Fibroblast of the conjunctiva (primary cell): Measurements from ENCODE around the gene WNT7B.

Experiments used
- DNase-seq: peaks from one replicate; pipeline ENCODE4 v3.0.0-alpha.2; 2010; ENCODE audit warnings: low read depth

Gene WNT7B

GRCh38 chr22:45953178-45953577, 23.8 kb downstream of the WNT7B start:
- DNase-seq, result no peak

GRCh38 chr22:45952553-45952952, 24.4 kb downstream of the WNT7B start:
- no peak for DNase-seq

GRCh38 chr22:45952151-45952550, 24.8 kb downstream of the WNT7B start:
- no peak for DNase-seq

- DNase-seq, result no peak
These were observed 27.1 kb downstream of the WNT7B start for GRCh38 chr22:45949891-45950290.

- no peak for DNase-seq
These were observed 27.6 kb downstream of the WNT7B start for GRCh38 chr22:45949258-45949870.

- DNase-seq, result no peak
These were observed 28.8 kb downstream of the WNT7B start for GRCh38 chr22:45948081-45948648.

- DNase-seq, result no peak
These were observed 30.0 kb downstream of the WNT7B start for GRCh38 chr22:45946805-45947600.

- no peak for DNase-seq
These were observed 31.3 kb downstream of the WNT7B start for GRCh38 chr22:45945621-45946106.

GRCh38 chr22:45942787-45943493, 34.0 kb downstream of the WNT7B start:
- no peak for DNase-seq

GRCh38 chr22:45942344-45942743, 34.6 kb downstream of the WNT7B start:
- DNase-seq, result no peak

- no peak for DNase-seq
These were observed 38.0 kb downstream of the WNT7B start for GRCh38 chr22:45938913-45939312.

- DNase-seq, result no peak
These were observed 39.0 kb downstream of the WNT7B start for GRCh38 chr22:45937960-45938359.

GRCh38 chr22:45935573-45935972, 41.4 kb downstream of the WNT7B start:
- no peak for DNase-seq

GRCh38 chr22:45934659-45935341, 42.2 kb downstream of the WNT7B start:
- DNase-seq, result no peak

- no peak for DNase-seq
These were observed 42.8 kb downstream of the WNT7B start for GRCh38 chr22:45934168-45934564.

GRCh38 chr22:45933506-45934167, 43.3 kb downstream of the WNT7B start:
- DNase-seq, result no peak

- DNase-seq, result no peak
These were observed 44.9 kb downstream of the WNT7B start for GRCh38 chr22:45932071-45932470.

- no peak for DNase-seq
These were observed 45.9 kb downstream of the WNT7B start for GRCh38 chr22:45931042-45931441.

- no peak for DNase-seq
These were observed 46.6 kb downstream of the WNT7B start for GRCh38 chr22:45930324-45930723.

GRCh38 chr22:45929649-45930048, 47.3 kb downstream of the WNT7B start:
- no peak for DNase-seq

- no peak for DNase-seq
These were observed 48.1 kb downstream of the WNT7B start for GRCh38 chr22:45928726-45929368.
